GM19099 (cell line): Measurements from ENCODE around the gene METTL23.

Source experiments
- POLR2A ChIP-seq: IDR thresholded peaks from 3 replicates; pipeline ENCODE4 v1.6.1; 2011; ENCODE audit warnings: low read depth; ENCODE audit not compliant: insufficient read length; ENCODE audit errors: extremely low read depth

Gene METTL23

GRCh38 chr17:76726776-76727718 lies at the start of gene METTL23:
TSS of gene METTL23 (plus strand) at chr17:76726839. CDS start at chr17:76729711, 2,872 bp downstream.
- peak; percentile 86 for TF ChIP-seq POLR2A

GRCh38 chr17:76677406-76677805 lies 49.2 kb upstream of the METTL23 start:
- TF ChIP-seq POLR2A, result no peak

- TF ChIP-seq POLR2A, result no peak
Observed at GRCh38 chr17:76678330-76678729, 48.3 kb upstream of the METTL23 start.

GRCh38 chr17:76679239-76679638 lies 47.4 kb upstream of the METTL23 start:
- TF ChIP-seq POLR2A, result no peak

- TF ChIP-seq POLR2A, result no peak
Observed at GRCh38 chr17:76681222-76682137, 45.2 kb upstream of the METTL23 start.

GRCh38 chr17:76682296-76682695 lies 44.3 kb upstream of the METTL23 start:
- TF ChIP-seq POLR2A, result no peak

- TF ChIP-seq POLR2A, result no peak
Observed at GRCh38 chr17:76683011-76683755, 43.5 kb upstream of the METTL23 start.

GRCh38 chr17:76683921-76684745 lies 42.5 kb upstream of the METTL23 start:
- TF ChIP-seq POLR2A, result no peak

- no peak for TF ChIP-seq POLR2A
Observed at GRCh38 chr17:76684756-76685155, 41.9 kb upstream of the METTL23 start.

- TF ChIP-seq POLR2A, result no peak
Observed at GRCh38 chr17:76685366-76685765, 41.3 kb upstream of the METTL23 start.

GRCh38 chr17:76685846-76686245 lies 40.8 kb upstream of the METTL23 start:
- no peak for TF ChIP-seq POLR2A

GRCh38 chr17:76686538-76687297 lies 39.9 kb upstream of the METTL23 start:
- TF ChIP-seq POLR2A, result no peak

- no peak for TF ChIP-seq POLR2A
Observed at GRCh38 chr17:76687298-76688164, 39.1 kb upstream of the METTL23 start.

- no peak for TF ChIP-seq POLR2A
Observed at GRCh38 chr17:76688165-76688622, 38.4 kb upstream of the METTL23 start.
